T-helper 1 cell treated with Interleukin-12 subunit alpha and Interleukin-12 subunit beta and Interleukin-4 antibody, amounts not matched to agents 30 μg/mL and 1 μg/mL, for 36 hours (primary cell): ENCODE results near the gene TRA2A.
A peak's percentile ranks its signal among the peaks of the same experiment; 100 is the strongest.

ENCODE experiments used
- H3K27ac Mint-ChIP-seq: one replicate; pipeline ENCODE4 v1.8.0; 2021; ENCODE audit warnings: mild to moderate bottlenecking, mixed read lengths
- H3K27me3 Mint-ChIP-seq: one replicate; pipeline ENCODE4 v1.8.0; 2021; ENCODE audit warnings: low read depth, mixed read lengths
- H3K36me3 Mint-ChIP-seq: one replicate; pipeline ENCODE4 v1.8.0; 2021; ENCODE audit warnings: low read depth, mixed read lengths
- H3K4me1 Mint-ChIP-seq: one replicate; pipeline ENCODE4 v1.8.0; 2021; ENCODE audit warnings: low read depth, mixed read lengths
- H3K4me3 Mint-ChIP-seq: one replicate; pipeline ENCODE4 v1.8.0; 2021; ENCODE audit warnings: mild to moderate bottlenecking, moderate library complexity, mixed read lengths
- H3K9me3 Mint-ChIP-seq: one replicate; pipeline ENCODE4 v1.8.0; 2021; ENCODE audit warnings: mixed read lengths

The TRA2A gene

GRCh38 chr7:23469961-23470250 lies 61.9 kb downstream of the TRA2A start:
- Mint-ChIP-seq H3K4me1 (peaks cover 38% of the 10 kb centered on the region), H3K27me3 (peaks cover 72% of the 10 kb centered on the region), H3K36me3 (peaks cover 5% of the 10 kb centered on the region), H3K4me3 (peak overlapping the region; percentile 92), H3K27ac (peak overlapping the region; percentile 86), H3K9me3 (no peaks in the 10 kb centered on the region)

- Mint-ChIP-seq H3K4me1 (peaks cover 33% of the 10 kb centered on the region), H3K4me3 (peak overlapping the region; percentile 92), H3K27ac (no peak overlapping the region), H3K36me3 (peaks cover 5% of the 10 kb centered on the region), H3K9me3 (no peaks in the 10 kb centered on the region), H3K27me3 (peaks cover 69% of the 10 kb centered on the region)
These were observed 62.4 kb downstream of the TRA2A start for GRCh38 chr7:23469150-23469960.

- no peak overlapping the region for H3K27ac Mint-ChIP-seq
These were observed 63.1 kb downstream of the TRA2A start for GRCh38 chr7:23468526-23469149.

GRCh38 chr7:23467806-23468525 lies 63.8 kb downstream of the TRA2A start:
- H3K27me3 Mint-ChIP-seq, result peaks cover 75% of the 10 kb centered on the region

More at GRCh38 chr7:23468526-23469149, 63.1 kb downstream of the TRA2A start:
- Mint-ChIP-seq H3K27me3 (peaks cover 74% of the 10 kb centered on the region), H3K4me3 (peak overlapping the region; percentile 73), H3K36me3 (peaks cover 5% of the 10 kb centered on the region), H3K4me1 (peaks cover 32% of the 10 kb centered on the region), H3K9me3 (no peaks in the 10 kb centered on the region)

GRCh38 chr7:23467291-23467805 lies 64.4 kb downstream of the TRA2A start:
- Mint-ChIP-seq H3K4me3 (no peak overlapping the region), H3K27ac (no peak overlapping the region)

More at GRCh38 chr7:23467806-23468525, 63.8 kb downstream of the TRA2A start:
- peaks cover 30% of the 10 kb centered on the region for H3K4me1 Mint-ChIP-seq
- H3K27ac Mint-ChIP-seq, result peak overlapping the region; percentile 38
- H3K36me3 Mint-ChIP-seq, result peaks cover 5% of the 10 kb centered on the region
- H3K4me3 Mint-ChIP-seq, result peak overlapping the region; percentile 73
- no peaks in the 10 kb centered on the region for H3K9me3 Mint-ChIP-seq

GRCh38 chr7:23462846-23463245 lies 68.9 kb downstream of the TRA2A start:
- Mint-ChIP-seq H3K36me3 (no peaks in the 10 kb centered on the region), H3K4me1 (peaks cover 16% of the 10 kb centered on the region), H3K27ac (no peak overlapping the region), H3K4me3 (no peak overlapping the region), H3K9me3 (no peaks in the 10 kb centered on the region), H3K27me3 (peaks cover 68% of the 10 kb centered on the region)

More at GRCh38 chr7:23467291-23467805, 64.4 kb downstream of the TRA2A start:
- H3K27me3 Mint-ChIP-seq, result peaks cover 75% of the 10 kb centered on the region
- peaks cover 31% of the 10 kb centered on the region for H3K4me1 Mint-ChIP-seq
- H3K9me3 Mint-ChIP-seq, result no peaks in the 10 kb centered on the region
- H3K36me3 Mint-ChIP-seq, result peaks cover 5% of the 10 kb centered on the region

GRCh38 chr7:23458044-23458443 lies 73.7 kb downstream of the TRA2A start:
- H3K4me1 Mint-ChIP-seq, result peaks cover 5% of the 10 kb centered on the region
- H3K27ac Mint-ChIP-seq, result no peak overlapping the region
- no peak overlapping the region for H3K4me3 Mint-ChIP-seq
- no peaks in the 10 kb centered on the region for H3K36me3 Mint-ChIP-seq
- no peaks in the 10 kb centered on the region for H3K9me3 Mint-ChIP-seq
- H3K27me3 Mint-ChIP-seq, result peaks cover 60% of the 10 kb centered on the region

- Mint-ChIP-seq H3K9me3 (no peaks in the 10 kb centered on the region), H3K4me1 (no peaks in the 10 kb centered on the region), H3K27ac (no peak overlapping the region), H3K27me3 (peaks cover 51% of the 10 kb centered on the region), H3K4me3 (no peak overlapping the region), H3K36me3 (no peaks in the 10 kb centered on the region)
These were observed 75.7 kb downstream of the TRA2A start for GRCh38 chr7:23456093-23456492.

GRCh38 chr7:23454881-23455526 lies 76.8 kb downstream of the TRA2A start:
- Mint-ChIP-seq H3K27me3 (peaks cover 55% of the 10 kb centered on the region), H3K9me3 (no peaks in the 10 kb centered on the region), H3K4me3 (no peak overlapping the region), H3K36me3 (no peaks in the 10 kb centered on the region), H3K4me1 (no peaks in the 10 kb centered on the region), H3K27ac (no peak overlapping the region)
